ENCODE data around the gene NDUFAF7. TPM values are rescaled to one million over a fixed set of nuclear protein-coding genes. Genes with fewer than 3 reads are reported as not detected.

Gene NDUFAF7
- total and polyA plus RNA-seq, 9 of the 15 experiments (the other 6 are each of a cell fraction or from before 2014, with no cell fraction given), result 14.9 to 41.6 (median 23.9) TPM

DNA sequence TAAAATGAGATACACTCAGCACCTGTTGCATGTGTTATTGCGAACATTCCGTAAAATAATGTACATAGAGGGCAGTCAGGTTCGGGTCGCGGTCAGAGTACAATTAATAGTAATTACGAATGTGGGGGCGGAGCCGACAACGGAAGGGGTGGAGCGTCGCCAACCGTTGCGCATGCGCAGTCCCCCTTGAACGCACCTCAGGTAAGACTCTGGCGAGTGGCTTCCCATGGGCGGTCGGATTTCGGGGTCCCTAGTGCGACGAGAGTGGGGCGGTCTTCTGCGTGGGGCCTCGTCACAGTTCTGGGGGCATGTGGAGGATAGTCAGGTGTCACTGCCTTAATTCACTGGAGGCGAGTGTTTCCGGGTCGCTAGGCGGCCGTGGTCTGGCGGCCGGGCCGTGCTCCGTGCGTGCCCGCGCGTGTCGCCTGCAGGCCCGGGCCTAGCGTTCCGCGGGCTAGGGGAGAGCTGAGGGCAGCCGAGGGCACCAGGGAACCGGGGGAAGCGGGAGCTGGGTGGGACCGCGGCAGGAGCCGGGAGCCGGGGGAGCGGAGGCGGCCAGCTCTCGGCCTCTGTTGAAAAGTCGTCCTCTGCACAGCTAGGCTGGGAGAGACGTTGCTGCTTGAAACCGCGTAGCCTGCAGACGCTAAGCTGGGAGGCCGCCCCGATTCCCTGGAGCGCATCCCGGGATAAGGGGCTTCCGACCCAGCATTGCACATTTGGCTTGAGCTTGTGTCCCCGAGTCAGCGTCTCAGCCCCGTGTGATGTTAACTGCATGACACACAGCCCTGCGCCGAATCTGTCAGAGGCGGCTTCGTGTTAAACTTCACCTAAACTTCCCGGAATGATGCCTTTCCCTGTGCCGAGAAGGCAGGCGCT lies 34.9 kb upstream of the NDUFAF7 start, which contains the start of gene CEBPZOS (continued):
- TF ChIP-seq, protein P1, sequence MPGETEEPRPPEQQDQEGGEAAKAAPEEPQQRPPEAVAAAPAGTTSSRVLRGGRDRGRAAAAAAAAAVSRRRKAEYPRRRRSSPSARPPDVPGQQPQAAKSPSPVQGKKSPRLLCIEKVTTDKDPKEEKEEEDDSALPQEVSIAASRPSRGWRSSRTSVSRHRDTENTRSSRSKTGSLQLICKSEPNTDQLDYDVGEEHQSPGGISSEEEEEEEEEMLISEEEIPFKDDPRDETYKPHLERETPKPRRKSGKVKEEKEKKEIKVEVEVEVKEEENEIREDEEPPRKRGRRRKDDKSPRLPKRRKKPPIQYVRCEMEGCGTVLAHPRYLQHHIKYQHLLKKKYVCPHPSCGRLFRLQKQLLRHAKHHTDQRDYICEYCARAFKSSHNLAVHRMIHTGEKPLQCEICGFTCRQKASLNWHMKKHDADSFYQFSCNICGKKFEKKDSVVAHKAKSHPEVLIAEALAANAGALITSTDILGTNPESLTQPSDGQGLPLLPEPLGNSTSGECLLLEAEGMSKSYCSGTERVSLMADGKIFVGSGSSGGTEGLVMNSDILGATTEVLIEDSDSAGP (CRISPR knock-in tag; IDR thresholded peaks at IDR 0.05), result 0 out of 2 replicates have a peak, but pooled peaks have one; percentile 34
- TF ChIP-seq BACH1 (tag; IDR thresholded peaks at IDR 0.05) (no peak), ZNF639 (CRISPR knock-in tag; conservative IDR thresholded peaks at IDR 0.05 in 1 of 2, IDR thresholded peaks at IDR 0.05 in 1 of 2) (peak in 1 of 2 experiments; percentile 73; a peak in 2 of 4 replicates), POLR2AphosphoS5 (IDR thresholded peaks at IDR 0.05; ENCODE audit: control insufficient read depth, insufficient read depth, low read depth, low read length) (peak; percentile 90), TRIM24 (IDR thresholded peaks at IDR 0.05) (no peak), NRF1 (conservative IDR thresholded peaks at IDR 0.05 in 1 of 2, IDR thresholded peaks at IDR 0.05 in 1 of 2) (peak; percentile 98), SRSF3 (IDR thresholded peaks at IDR 0.05; ENCODE audit: insufficient read depth, low read length) (peak; percentile 65; the same call in 1 of the 2 replicates), POLR2A (conservative IDR thresholded peaks at IDR 0.05) (peak; percentile 93), SUPT5H (IDR thresholded peaks at IDR 0.05) (peak; percentile 92), ZNF263 (CRISPR knock-in tag; IDR thresholded peaks at IDR 0.05; ENCODE audit: borderline replicate concordance) (peak; percentile 29; the same call in 1 of the 2 replicates), CXXC5 (CRISPR knock-in tag; IDR thresholded peaks at IDR 0.05) (peak; percentile 83), ZSCAN32 (CRISPR knock-in tag; IDR thresholded peaks at IDR 0.05) (peak; percentile 66; the same call in 1 of the 2 replicates), CHD1 (IDR thresholded peaks at IDR 0.05; ENCODE audit: low read length) (peak; percentile 38)
- TF ChIP-seq, protein P2, sequence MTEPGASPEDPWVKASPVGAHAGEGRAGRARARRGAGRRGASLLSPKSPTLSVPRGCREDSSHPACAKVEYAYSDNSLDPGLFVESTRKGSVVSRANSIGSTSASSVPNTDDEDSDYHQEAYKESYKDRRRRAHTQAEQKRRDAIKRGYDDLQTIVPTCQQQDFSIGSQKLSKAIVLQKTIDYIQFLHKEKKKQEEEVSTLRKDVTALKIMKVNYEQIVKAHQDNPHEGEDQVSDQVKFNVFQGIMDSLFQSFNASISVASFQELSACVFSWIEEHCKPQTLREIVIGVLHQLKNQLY (CRISPR knock-in tag; conservative IDR thresholded peaks at IDR 0.05), result 0 out of 4 replicates have a peak, but pooled peaks of 1 of the 2 experiments have one; percentile 45

Data from K562 (cell line).